GM12864 (cell line): ENCODE results near the gene CIC.

Experiments
- DNase-seq: peaks from one replicate; pipeline ENCODE4 v3.0.0-alpha.2; 2011; ENCODE audit warnings: low read depth
- H3K4me3 ChIP-seq: 2 replicates; pipeline ENCODE4 v1.5.1; 2011; ENCODE audit warnings: mild to moderate bottlenecking, low read depth, low read length, control low read depth
- TF ChIP-seq, protein P1 (sequence below): IDR thresholded peaks from 2 replicates; pipeline ENCODE4 v1.5.1; 2011; ENCODE audit warnings: low read depth, mild to moderate bottlenecking, moderate library complexity, low read length, control low read depth, inconsistent platforms; ENCODE audit errors: missing control alignments

Gene CIC

GRCh38 chr19:42289556-42290041, 20.5 kb downstream of the CIC start:
- DNase-seq: no peak
- TF ChIP-seq, protein P1, sequence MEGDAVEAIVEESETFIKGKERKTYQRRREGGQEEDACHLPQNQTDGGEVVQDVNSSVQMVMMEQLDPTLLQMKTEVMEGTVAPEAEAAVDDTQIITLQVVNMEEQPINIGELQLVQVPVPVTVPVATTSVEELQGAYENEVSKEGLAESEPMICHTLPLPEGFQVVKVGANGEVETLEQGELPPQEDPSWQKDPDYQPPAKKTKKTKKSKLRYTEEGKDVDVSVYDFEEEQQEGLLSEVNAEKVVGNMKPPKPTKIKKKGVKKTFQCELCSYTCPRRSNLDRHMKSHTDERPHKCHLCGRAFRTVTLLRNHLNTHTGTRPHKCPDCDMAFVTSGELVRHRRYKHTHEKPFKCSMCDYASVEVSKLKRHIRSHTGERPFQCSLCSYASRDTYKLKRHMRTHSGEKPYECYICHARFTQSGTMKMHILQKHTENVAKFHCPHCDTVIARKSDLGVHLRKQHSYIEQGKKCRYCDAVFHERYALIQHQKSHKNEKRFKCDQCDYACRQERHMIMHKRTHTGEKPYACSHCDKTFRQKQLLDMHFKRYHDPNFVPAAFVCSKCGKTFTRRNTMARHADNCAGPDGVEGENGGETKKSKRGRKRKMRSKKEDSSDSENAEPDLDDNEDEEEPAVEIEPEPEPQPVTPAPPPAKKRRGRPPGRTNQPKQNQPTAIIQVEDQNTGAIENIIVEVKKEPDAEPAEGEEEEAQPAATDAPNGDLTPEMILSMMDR: no peak
- H3K4me3 ChIP-seq: no peak overlapping the region

- TF ChIP-seq, protein P1: no peak
- H3K4me3 ChIP-seq: no peak overlapping the region
- DNase-seq: no peak
Observed at GRCh38 chr19:42290136-42290522, 21.1 kb downstream of the CIC start.

DNA sequence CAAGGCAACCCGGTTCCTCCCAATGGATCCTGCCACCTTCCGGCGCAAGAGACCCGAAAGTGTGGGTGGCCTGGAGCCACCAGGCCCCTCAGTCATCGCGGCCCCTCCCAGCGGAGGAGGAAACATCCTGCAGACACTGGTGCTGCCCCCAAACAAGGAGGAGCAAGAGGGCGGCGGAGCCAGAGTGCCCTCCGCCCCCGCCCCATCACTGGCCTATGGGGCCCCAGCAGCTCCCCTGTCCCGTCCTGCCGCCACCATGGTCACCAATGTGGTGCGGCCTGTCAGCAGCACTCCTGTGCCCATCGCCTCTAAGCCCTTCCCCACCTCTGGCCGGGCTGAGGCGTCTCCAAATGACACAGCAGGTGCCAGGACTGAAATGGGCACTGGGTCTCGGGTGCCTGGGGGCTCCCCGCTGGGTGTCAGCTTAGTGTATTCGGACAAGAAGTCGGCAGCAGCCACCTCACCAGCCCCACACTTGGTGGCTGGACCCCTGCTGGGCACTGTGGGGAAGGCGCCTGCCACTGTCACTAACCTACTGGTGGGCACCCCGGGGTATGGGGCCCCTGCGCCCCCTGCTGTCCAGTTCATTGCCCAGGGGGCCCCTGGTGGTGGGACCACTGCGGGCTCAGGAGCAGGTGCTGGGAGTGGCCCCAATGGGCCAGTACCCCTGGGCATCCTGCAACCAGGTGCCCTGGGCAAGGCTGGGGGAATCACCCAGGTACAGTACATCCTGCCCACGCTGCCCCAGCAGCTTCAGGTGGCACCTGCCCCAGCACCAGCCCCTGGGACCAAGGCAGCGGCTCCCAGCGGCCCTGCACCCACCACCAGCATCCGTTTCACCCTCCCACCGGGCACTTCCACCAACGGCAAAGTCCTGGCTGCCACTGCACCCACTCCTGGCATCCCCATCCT, 21.7 kb downstream of the CIC start:
- no peak overlapping the region for H3K4me3 ChIP-seq
- DNase-seq: no peak
- TF ChIP-seq, protein P1: peak; percentile 67

DNA sequence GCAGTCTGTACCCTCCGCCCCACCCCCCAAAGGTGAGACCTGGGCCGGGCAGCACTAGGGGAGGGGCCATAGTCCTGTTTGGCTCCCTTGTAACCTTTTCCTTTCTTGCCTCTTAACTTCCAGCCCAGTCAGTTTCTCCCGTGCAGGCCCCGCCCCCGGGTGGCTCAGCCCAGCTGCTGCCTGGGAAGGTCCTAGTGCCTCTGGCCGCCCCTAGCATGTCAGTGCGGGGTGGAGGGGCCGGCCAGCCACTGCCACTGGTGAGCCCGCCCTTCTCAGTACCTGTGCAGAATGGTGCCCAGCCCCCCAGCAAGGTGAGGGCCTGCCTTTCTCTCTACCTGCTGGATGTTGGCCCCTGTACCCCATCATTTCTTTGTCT, 22.4 kb downstream of the CIC start:
- H3K4me3 ChIP-seq: no peak overlapping the region
- DNase-seq: no peak
- TF ChIP-seq, protein P1: no peak

DNA sequence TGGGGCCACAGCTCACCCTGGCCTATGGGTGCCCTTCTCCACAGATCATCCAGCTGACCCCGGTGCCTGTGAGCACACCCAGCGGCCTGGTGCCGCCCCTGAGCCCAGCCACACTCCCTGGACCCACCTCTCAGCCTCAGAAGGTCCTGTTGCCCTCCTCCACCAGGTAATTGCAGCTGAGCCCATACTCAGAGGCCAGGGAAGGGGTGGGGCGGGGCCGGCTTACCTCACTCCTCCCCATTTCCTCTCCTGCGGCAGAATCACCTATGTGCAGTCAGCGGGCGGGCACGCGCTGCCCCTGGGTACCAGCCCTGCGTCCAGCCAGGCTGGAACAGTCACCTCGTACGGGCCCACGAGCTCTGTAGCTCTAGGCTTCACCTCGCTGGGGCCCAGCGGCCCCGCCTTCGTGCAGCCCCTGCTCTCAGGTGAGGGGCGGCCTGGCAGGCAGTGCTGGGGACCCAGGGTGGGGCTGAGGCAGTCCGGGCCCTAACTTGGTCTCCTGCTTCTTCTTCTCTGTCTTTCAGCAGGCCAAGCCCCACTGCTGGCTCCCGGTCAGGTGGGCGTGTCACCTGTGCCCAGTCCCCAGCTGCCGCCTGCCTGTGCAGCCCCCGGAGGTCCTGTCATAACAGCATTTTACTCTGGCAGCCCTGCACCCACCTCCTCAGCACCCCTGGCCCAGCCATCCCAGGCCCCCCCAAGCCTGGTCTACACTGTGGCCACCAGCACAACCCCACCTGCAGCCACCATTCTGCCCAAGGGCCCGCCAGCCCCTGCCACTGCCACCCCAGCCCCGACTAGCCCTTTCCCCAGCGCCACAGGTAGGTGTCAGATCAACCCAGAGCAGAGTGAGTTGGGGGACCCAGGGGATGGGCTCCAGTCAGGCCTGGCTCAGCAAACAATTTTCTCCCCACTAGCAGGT, 23.2 kb downstream of the CIC start:
- no peak overlapping the region for H3K4me3 ChIP-seq
- DNase-seq: no peak

GRCh38 chr19:42292963-42293362, 23.9 kb downstream of the CIC start:
- TF ChIP-seq, protein P1: no peak
- DNase-seq: no peak
- H3K4me3 ChIP-seq: no peak overlapping the region

More for the DNA sequence above, 23.2 kb downstream of the CIC start:
- TF ChIP-seq, protein P1: no peak
